GM12878 (cell line): ENCODE data around the gene CDH5. TPM values are rescaled to one million over a fixed set of nuclear protein-coding genes. Genes with fewer than 3 reads are reported as not detected.

Experiments used
- ATAC-seq: fragments of 200-7000 bp; cut with Tn5 transposase; 3 replicates; pipeline ENCODE4 v1.9.1; 2020; ENCODE audit warnings: mild to moderate bottlenecking, moderate library complexity
- BruUV-seq: library from RNA; stranded (reverse); fragments of 400-500 nt; replicated peaks from 2 replicates; lab custom pipeline; 2021; lab: Mats Ljungman, UMichigan
- CTCF ChIA-PET: fragments of 300-600 bp; sonication (Branson Sonifier 250); formaldehyde crosslinking; extraction: SDS; loops from one replicate; lab custom pipeline; 2021; ENCODE audit warnings: inconsistent platforms; lab: Yijun Ruan, JAX
- POLR2A ChIA-PET: fragments of 350-600 bp; formaldehyde crosslinking; extraction: SDS; loops from one replicate; lab custom pipeline; 2021; ENCODE audit warnings: inconsistent platforms; lab: Charles Lee
- RAD21 ChIA-PET: fragments of 300-600 bp; sonication (Branson Sonifier 250); formaldehyde crosslinking; loops from one replicate; lab custom pipeline; 2023; ENCODE audit warnings: antibody characterized with exemption; ENCODE audit not compliant: unreplicated experiment; lab: Charles Lee
- SMC1A ChIA-PET: fragments of 300-600 bp; sonication (Branson Sonifier 250); formaldehyde crosslinking; loops from one replicate; lab custom pipeline; 2023; ENCODE audit not compliant: unreplicated experiment, uncharacterized antibody; lab: Charles Lee
- DNase-seq: peaks from one replicate; pipeline ENCODE4 v3.0.0-alpha.2; 2011; ENCODE audit warnings: low read depth, low spot score
- FAIRE-seq: peaks from 3 replicates; lab custom pipeline; 2011; peaks lifted over from hg19 to GRCh38; lab: Jason Lieb, UNC
- H2AFZ ChIP-seq: 2 replicates; pipeline ENCODE4 v1.6.0; 2011; ENCODE audit warnings: low read depth, low read length, control low read depth; ENCODE audit not compliant: control insufficient read depth
- H3K27ac ChIP-seq: 2 replicates; pipeline ENCODE4 v1.5.1; 2011; ENCODE audit warnings: control low read depth; ENCODE audit not compliant: control insufficient read depth, insufficient read depth
- H3K27me3 ChIP-seq, 2 experiments: replicated peaks in 1 of 2; 2 replicates each; pipeline versions ENCODE4 v1.6.0 to v1.6.1; 2011; ENCODE audit warnings: low read length in 1 of 2; ENCODE audit not compliant: control insufficient read depth in 2 of 2, insufficient read depth in 2 of 2
- H3K36me3 ChIP-seq, 2 experiments: 2 replicates each; pipeline ENCODE4 v1.5.1; 2011; ENCODE audit warnings: low read length in 1 of 2; ENCODE audit not compliant: control insufficient read depth in 2 of 2, insufficient read depth in 2 of 2
- H3K4me1 ChIP-seq: 2 replicates; pipeline ENCODE4 v1.6.1; 2011; ENCODE audit warnings: mild to moderate bottlenecking, low read length, moderate library complexity, mixed read lengths; ENCODE audit not compliant: control insufficient read depth, insufficient read depth
- H3K4me2 ChIP-seq: 2 replicates; pipeline ENCODE4 v1.6.0; 2011; ENCODE audit warnings: control low read depth; ENCODE audit not compliant: control insufficient read depth, insufficient read depth
- H3K4me3 ChIP-seq: fragments of 200-600 bp; sonication (generic); 2 replicates; pipeline ENCODE4 v1.5.1; 2016
- H3K79me2 ChIP-seq: 2 replicates; pipeline ENCODE4 v1.6.0; 2011; ENCODE audit warnings: low read length; ENCODE audit not compliant: control insufficient read depth, insufficient read depth
- H3K9ac ChIP-seq: 2 replicates; pipeline ENCODE4 v1.8.0; 2011; ENCODE audit warnings: low read length, control low read depth, mixed read lengths; ENCODE audit not compliant: control insufficient read depth, insufficient read depth
- H3K9me3 ChIP-seq: replicated peaks from 3 replicates; pipeline ENCODE4 v1.5.1; 2011; ENCODE audit warnings: mild to moderate bottlenecking, low read length; ENCODE audit not compliant: control insufficient read depth, insufficient read depth
- H4K20me1 ChIP-seq: 2 replicates; pipeline ENCODE4 v1.6.0; 2011; ENCODE audit not compliant: control insufficient read depth, insufficient read depth
- EP300 ChIP-seq, 2 experiments: fragments of 150-350 bp in 1 of 2; IDR thresholded peaks; 2 replicates each; pipeline ENCODE4 v1.6.1; 2011 to 2012; ENCODE audit warnings: low read depth in 2 of 2, low read length in 2 of 2, borderline replicate concordance in 1 of 2, improper control_type of control experiment in 1 of 2, inconsistent platforms in 1 of 2; ENCODE audit not compliant: control insufficient read depth in 1 of 2
- HDAC6 ChIP-seq: fragments of 200-600 bp; sonication (generic); IDR thresholded peaks from one replicate; pipeline ENCODE4 v1.8.0; 2017; ENCODE audit warnings: antibody characterized with exemption; ENCODE audit not compliant: unreplicated experiment
- KAT2A ChIP-seq: conservative IDR thresholded peaks from 2 replicates; pipeline ENCODE4 v1.6.1; 2011; ENCODE audit warnings: low read depth, low read length; ENCODE audit not compliant: control insufficient read depth
- MTA2 ChIP-seq: fragments of 450-650 bp; IDR thresholded peaks from 2 replicates; pipeline ENCODE4 v1.6.1; 2016; ENCODE audit warnings: low read depth, mild to moderate bottlenecking, moderate library complexity
- NRF1 ChIP-seq: conservative IDR thresholded peaks from 2 replicates; pipeline ENCODE4 v1.6.1; 2011; ENCODE audit warnings: mild to moderate bottlenecking, low read depth, low read length, improper control_type of control experiment
- POLR2AphosphoS5 ChIP-seq: IDR thresholded peaks from 2 replicates; pipeline ENCODE4 v1.6.1; 2011; ENCODE audit warnings: mild to moderate bottlenecking, low read length, inconsistent platforms
- POU2F2 ChIP-seq: IDR thresholded peaks from 3 replicates; pipeline ENCODE4 v1.6.1; 2011; ENCODE audit warnings: low read depth, mild to moderate bottlenecking, low read length, borderline replicate concordance
- STAT1 ChIP-seq: fragments of 450-650 bp; conservative IDR thresholded peaks from 2 replicates; pipeline ENCODE4 v1.6.1; 2014; ENCODE audit warnings: antibody characterized with exemption, mild to moderate bottlenecking
- YBX1 ChIP-seq: fragments of 450-650 bp; IDR thresholded peaks from 2 replicates; pipeline ENCODE4 v1.6.1; 2016; ENCODE audit warnings: antibody characterized with exemption
- WGBS: methylation state at CpG from one replicate; pipeline ENCODE4 v1.1.6; 2016; ENCODE audit warnings: low lambda C conversion rate; ENCODE audit not compliant: insufficient replicate concordance, insufficient coverage; ENCODE audit errors: missing lambda C conversion rate; 5-methylcytosine and 5-hydroxymethylcytosine counted together
- in situ Hi-C: fragments of 300-500 bp; cut with MboI; formaldehyde crosslinking; loops from 9 replicates; pipeline ENCODE4 v1.14.3; 2018; ENCODE audit warnings: mixed read lengths
- intact Hi-C: fragments of 100-400 bp; cut with micrococcal nuclease; formaldehyde crosslinking; loops from one replicate; pipeline ENCODE4 v1.14.2; 2022; ENCODE audit not compliant: unreplicated experiment
- polyA plus RNA-seq, 11 experiments: library from polyadenylated mRNA; depleted of rRNA in 4 of 11; unstranded in 6 of 11; stranded (reverse) in 5 of 11; fragments of >200 nt; fragmentation: Nextera tagmentation in 4 of 11; fragmentation: Illumina TruSeq in 1 of 11; extraction: Ambion mirVana in 4 of 11; extraction: Trizol in 1 of 11; gene quantifications; 1 replicate in 1 of 11; 2 replicates in 10 of 11; pipeline versions ENCODE4 v1.2.1 to v1.2.3, GENCODE V29; 2011 to 2016; ENCODE audit warnings: inconsistent platforms in 2 of 11, missing spikeins in 2 of 11, low read depth in 1 of 11
- total RNA-seq, 4 experiments: library from RNA; depleted of rRNA in 3 of 4; stranded (reverse); fragments of >200 nt in 3 of 4; fragmentation: Illumina TruSeq in 1 of 4; extraction: Trizol in 1 of 4; gene quantifications; 2 replicates each; pipeline versions ENCODE4 v1.2.1 to v1.2.3, GENCODE V29; 2013 to 2021
- TF ChIP-seq, protein P1 (sequence below): fragments of 450-650 bp; IDR thresholded peaks from 2 replicates; pipeline ENCODE4 v1.6.1; 2017; ENCODE audit warnings: mild to moderate bottlenecking, moderate library complexity
- TF ChIP-seq, protein P2 (sequence below): IDR thresholded peaks from 2 replicates; pipeline ENCODE4 v1.6.1; 2012; ENCODE audit warnings: low read depth, low read length, improper control_type of control experiment
- TF ChIP-seq, protein P3 (sequence below): fragments of 450-650 bp; IDR thresholded peaks from 2 replicates; pipeline ENCODE4 v1.6.1; 2017; ENCODE audit warnings: mild to moderate bottlenecking
- TF ChIP-seq, protein P4 (sequence below): fragments of 450-650 bp; IDR thresholded peaks from 2 replicates; pipeline ENCODE4 v1.6.1; 2018; ENCODE audit warnings: borderline replicate concordance, mild to moderate bottlenecking; ENCODE audit not compliant: partially characterized antibody
- TF ChIP-seq, protein P5 (sequence below): IDR thresholded peaks from 2 replicates; pipeline ENCODE4 v1.6.1; 2012; ENCODE audit warnings: low read depth, low read length, improper control_type of control experiment

The CDH5 gene
- total and polyA plus RNA-seq, 10 of the 15 experiments (the other 5 are each of a cell fraction or from before 2014, with no cell fraction given): not detected

DNA sequence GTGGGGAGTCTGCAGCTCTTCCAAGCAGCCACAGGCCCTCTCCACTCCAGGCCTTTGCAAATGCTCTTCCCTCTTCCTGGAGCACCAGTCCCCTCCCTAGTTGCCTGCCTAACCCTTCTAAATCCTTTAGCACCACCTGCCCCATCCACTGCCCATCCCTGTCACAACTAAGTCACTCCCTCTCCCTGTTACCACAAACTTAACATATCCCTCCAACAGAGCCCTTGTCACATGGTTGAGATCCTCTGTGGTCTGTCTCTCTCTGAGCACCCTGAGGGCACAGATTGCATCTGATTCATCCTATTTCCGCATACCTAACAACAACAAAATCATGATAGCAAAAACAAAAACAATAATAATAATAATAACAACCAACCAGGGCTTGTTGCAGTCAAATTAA is 49.6 kb downstream of the CDH5 start:
- no peak for FAIRE-seq
- in situ Hi-C loops (no loop called here), intact Hi-C loops (no loop called here)
- no peaks in the 10 kb centered on the region; a peak in 2 of 4 replicates for H3K27me3 ChIP-seq
- H3K4me1 ChIP-seq: no peaks in the 10 kb centered on the region
- BruUV-seq: no TSS peak
- no peak overlapping the region for H3K27ac ChIP-seq
- no peaks in the 10 kb centered on the region for H4K20me1 ChIP-seq
- ChIA-PET RAD21 (no interaction called here), CTCF (no interaction called here), SMC1A (no interaction called here), POLR2A (no interaction called here)
- no peak overlapping the region for H2AFZ ChIP-seq
- H3K9ac ChIP-seq: no peak overlapping the region
- H3K4me3 ChIP-seq: no peak overlapping the region
- peaks cover 5% of the 10 kb centered on the region; the same call in 2 of the 3 replicates for H3K9me3 ChIP-seq
- no peaks in the 10 kb centered on the region for H3K79me2 ChIP-seq
- H3K4me2 ChIP-seq: no peak overlapping the region
- WGBS: 33% methylated on average over 1 of the region's 1 CpG
- ATAC-seq: no peak
- H3K36me3 ChIP-seq: no peaks in the 10 kb centered on the region
- DNase-seq: no peak
- no peak for TF ChIP-seq POLR2AphosphoS5
- TF ChIP-seq STAT1: no peak
- no peak for TF ChIP-seq EP300 (IDR thresholded peaks at IDR 0.05; ENCODE audit: borderline replicate concordance in 1 of 2, control insufficient read depth in 1 of 2, low read depth in 2 of 2, low read length in 2 of 2)
- TF ChIP-seq YBX1: no peak
- TF ChIP-seq, protein P1, sequence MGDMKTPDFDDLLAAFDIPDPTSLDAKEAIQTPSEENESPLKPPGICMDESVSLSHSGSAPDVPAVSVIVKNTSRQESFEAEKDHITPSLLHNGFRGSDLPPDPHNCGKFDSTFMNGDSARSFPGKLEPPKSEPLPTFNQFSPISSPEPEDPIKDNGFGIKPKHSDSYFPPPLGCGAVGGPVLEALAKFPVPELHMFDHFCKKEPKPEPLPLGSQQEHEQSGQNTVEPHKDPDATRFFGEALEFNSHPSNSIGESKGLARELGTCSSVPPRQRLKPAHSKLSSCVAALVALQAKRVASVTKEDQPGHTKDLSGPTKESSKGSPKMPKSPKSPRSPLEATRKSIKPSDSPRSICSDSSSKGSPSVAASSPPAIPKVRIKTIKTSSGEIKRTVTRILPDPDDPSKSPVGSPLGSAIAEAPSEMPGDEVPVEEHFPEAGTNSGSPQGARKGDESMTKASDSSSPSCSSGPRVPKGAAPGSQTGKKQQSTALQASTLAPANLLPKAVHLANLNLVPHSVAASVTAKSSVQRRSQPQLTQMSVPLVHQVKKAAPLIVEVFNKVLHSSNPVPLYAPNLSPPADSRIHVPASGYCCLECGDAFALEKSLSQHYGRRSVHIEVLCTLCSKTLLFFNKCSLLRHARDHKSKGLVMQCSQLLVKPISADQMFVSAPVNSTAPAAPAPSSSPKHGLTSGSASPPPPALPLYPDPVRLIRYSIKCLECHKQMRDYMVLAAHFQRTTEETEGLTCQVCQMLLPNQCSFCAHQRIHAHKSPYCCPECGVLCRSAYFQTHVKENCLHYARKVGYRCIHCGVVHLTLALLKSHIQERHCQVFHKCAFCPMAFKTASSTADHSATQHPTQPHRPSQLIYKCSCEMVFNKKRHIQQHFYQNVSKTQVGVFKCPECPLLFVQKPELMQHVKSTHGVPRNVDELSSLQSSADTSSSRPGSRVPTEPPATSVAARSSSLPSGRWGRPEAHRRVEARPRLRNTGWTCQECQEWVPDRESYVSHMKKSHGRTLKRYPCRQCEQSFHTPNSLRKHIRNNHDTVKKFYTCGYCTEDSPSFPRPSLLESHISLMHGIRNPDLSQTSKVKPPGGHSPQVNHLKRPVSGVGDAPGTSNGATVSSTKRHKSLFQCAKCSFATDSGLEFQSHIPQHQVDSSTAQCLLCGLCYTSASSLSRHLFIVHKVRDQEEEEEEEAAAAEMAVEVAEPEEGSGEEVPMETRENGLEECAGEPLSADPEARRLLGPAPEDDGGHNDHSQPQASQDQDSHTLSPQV: no peak
- no peak for TF ChIP-seq POU2F2
- no peak for TF ChIP-seq NRF1
- TF ChIP-seq, protein P2, sequence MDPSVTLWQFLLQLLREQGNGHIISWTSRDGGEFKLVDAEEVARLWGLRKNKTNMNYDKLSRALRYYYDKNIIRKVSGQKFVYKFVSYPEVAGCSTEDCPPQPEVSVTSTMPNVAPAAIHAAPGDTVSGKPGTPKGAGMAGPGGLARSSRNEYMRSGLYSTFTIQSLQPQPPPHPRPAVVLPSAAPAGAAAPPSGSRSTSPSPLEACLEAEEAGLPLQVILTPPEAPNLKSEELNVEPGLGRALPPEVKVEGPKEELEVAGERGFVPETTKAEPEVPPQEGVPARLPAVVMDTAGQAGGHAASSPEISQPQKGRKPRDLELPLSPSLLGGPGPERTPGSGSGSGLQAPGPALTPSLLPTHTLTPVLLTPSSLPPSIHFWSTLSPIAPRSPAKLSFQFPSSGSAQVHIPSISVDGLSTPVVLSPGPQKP: no peak
- no peak for TF ChIP-seq HDAC6
- TF ChIP-seq, protein P3, sequence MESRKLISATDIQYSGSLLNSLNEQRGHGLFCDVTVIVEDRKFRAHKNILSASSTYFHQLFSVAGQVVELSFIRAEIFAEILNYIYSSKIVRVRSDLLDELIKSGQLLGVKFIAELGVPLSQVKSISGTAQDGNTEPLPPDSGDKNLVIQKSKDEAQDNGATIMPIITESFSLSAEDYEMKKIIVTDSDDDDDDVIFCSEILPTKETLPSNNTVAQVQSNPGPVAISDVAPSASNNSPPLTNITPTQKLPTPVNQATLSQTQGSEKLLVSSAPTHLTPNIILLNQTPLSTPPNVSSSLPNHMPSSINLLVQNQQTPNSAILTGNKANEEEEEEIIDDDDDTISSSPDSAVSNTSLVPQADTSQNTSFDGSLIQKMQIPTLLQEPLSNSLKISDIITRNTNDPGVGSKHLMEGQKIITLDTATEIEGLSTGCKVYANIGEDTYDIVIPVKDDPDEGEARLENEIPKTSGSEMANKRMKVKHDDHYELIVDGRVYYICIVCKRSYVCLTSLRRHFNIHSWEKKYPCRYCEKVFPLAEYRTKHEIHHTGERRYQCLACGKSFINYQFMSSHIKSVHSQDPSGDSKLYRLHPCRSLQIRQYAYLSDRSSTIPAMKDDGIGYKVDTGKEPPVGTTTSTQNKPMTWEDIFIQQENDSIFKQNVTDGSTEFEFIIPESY: no peak
- TF ChIP-seq MTA2: no peak
- TF ChIP-seq, protein P4, sequence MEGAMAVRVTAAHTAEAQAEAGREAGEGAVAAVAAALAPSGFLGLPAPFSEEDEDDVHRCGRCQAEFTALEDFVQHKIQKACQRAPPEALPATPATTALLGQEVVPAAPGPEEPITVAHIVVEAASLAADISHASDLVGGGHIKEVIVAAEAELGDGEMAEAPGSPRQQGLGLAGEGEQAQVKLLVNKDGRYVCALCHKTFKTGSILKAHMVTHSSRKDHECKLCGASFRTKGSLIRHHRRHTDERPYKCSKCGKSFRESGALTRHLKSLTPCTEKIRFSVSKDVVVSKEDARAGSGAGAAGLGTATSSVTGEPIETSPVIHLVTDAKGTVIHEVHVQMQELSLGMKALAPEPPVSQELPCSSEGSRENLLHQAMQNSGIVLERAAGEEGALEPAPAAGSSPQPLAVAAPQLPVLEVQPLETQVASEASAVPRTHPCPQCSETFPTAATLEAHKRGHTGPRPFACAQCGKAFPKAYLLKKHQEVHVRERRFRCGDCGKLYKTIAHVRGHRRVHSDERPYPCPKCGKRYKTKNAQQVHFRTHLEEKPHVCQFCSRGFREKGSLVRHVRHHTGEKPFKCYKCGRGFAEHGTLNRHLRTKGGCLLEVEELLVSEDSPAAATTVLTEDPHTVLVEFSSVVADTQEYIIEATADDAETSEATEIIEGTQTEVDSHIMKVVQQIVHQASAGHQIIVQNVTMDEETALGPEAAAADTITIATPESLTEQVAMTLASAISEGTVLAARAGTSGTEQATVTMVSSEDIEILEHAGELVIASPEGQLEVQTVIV: no peak
- TF ChIP-seq KAT2A: no peak
- TF ChIP-seq, protein P5, sequence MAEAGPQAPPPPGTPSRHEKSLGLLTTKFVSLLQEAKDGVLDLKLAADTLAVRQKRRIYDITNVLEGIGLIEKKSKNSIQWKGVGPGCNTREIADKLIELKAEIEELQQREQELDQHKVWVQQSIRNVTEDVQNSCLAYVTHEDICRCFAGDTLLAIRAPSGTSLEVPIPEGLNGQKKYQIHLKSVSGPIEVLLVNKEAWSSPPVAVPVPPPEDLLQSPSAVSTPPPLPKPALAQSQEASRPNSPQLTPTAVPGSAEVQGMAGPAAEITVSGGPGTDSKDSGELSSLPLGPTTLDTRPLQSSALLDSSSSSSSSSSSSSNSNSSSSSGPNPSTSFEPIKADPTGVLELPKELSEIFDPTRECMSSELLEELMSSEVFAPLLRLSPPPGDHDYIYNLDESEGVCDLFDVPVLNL: no peak
